Measurements from ENCODE around the gene KRT85.

KRT85 gene

GRCh38 chr12:52387859-52388258 is 20.6 kb upstream of the KRT85 start:
- ChIA-PET CTCF (interaction anchor here (0.6 to 1.4 kb wide), 5 partner anchors 9 to 491 kb away, joined by 3 to 5 read pairs (median 3); no protein-coding TSS in a partner anchor), POLR2A (no interaction called here)
- no peaks in the 10 kb centered on the region for H3K9me3 ChIP-seq (ENCODE audit: control insufficient read depth, insufficient read depth, low read depth, low read length)
- H3K4me1 ChIP-seq (ENCODE audit: control insufficient read depth, insufficient read depth, low read length), result no peaks in the 10 kb centered on the region
- no peak overlapping the region for H3K4me3 ChIP-seq (ENCODE audit: low read depth, low read length)
- H3K36me3 ChIP-seq (ENCODE audit: control insufficient read depth in 2 of 2, insufficient read depth in 1 of 2, low read length in 2 of 2), result no peaks in the 10 kb centered on the region
- TF ChIP-seq EGR2 (tag by site-specific recombination; IDR thresholded peaks at IDR 0.05; ENCODE audit: low read depth) (0 out of 2 replicates have a peak, but pooled peaks have one; percentile 5), ZFHX2 (tag by site-specific recombination; conservative IDR thresholded peaks at IDR 0.05) (0 out of 2 replicates have a peak, but pooled peaks have one; percentile 6), GFI1B (tag by site-specific recombination; IDR thresholded peaks at IDR 0.05) (no peak)
- no peak overlapping the region for H3K27ac ChIP-seq (ENCODE audit: extremely low read depth, low read depth, low read length)

GRCh38 chr12:52385226-52385702 is 18.0 kb upstream of the KRT85 start, which contains the start of gene KRT84:
Gene KRT84, minus strand, starts transcription at chr12:52385652. Its CDS starts 67 bp downstream, at chr12:52385585.
- Histone ChIP-seq H3K36me3 (ENCODE audit: control insufficient read depth in 2 of 2, insufficient read depth in 1 of 2, low read length in 2 of 2) (no peaks in the 10 kb centered on the region), H3K27ac (ENCODE audit: extremely low read depth, low read depth, low read length) (no peak within 1 kb of the TSS), H3K4me1 (ENCODE audit: control insufficient read depth, insufficient read depth, low read length) (no peaks in the 10 kb centered on the region), H3K4me3 (ENCODE audit: low read depth, low read length) (no peak within 1 kb of the TSS), H3K9me3 (ENCODE audit: control insufficient read depth, insufficient read depth, low read depth, low read length) (no peaks in the 10 kb centered on the region)
- ChIA-PET CTCF (interaction anchor here (0.5 to 2.1 kb wide), 13 partner anchors 9 to 500 kb away, joined by 3 to 10 read pairs (median 4); no protein-coding TSS in a partner anchor), POLR2A (no interaction called here)
- TF ChIP-seq ZNF558 (tag by site-specific recombination; IDR thresholded peaks at IDR 0.05) (no peak), ZNF169 (tag by site-specific recombination; IDR thresholded peaks at IDR 0.05) (no peak), ZNF521 (tag by site-specific recombination; IDR thresholded peaks at IDR 0.05) (no peak), FEZF1 (tag by site-specific recombination; IDR thresholded peaks at IDR 0.05) (no peak), ZNF704 (tag by site-specific recombination; IDR thresholded peaks at IDR 0.05) (no peak), ZNF488 (tag by site-specific recombination; IDR thresholded peaks at IDR 0.05) (no peak), ZNF132 (tag by site-specific recombination; IDR thresholded peaks at IDR 0.05; ENCODE audit: borderline replicate concordance) (no peak), PRDM4 (tag by site-specific recombination; IDR thresholded peaks at IDR 0.05) (no peak), ZNF391 (tag by site-specific recombination; IDR thresholded peaks at IDR 0.05; ENCODE audit: borderline replicate concordance, low read depth) (no peak), ZNF600 (tag by site-specific recombination; IDR thresholded peaks at IDR 0.05) (no peak), ZBTB10 (tag by site-specific recombination; IDR thresholded peaks at IDR 0.05) (no peak), MEIS1 (CRISPR knock-in tag; IDR thresholded peaks at IDR 0.05; ENCODE audit: borderline replicate concordance) (no peak), ZNF292 (tag by site-specific recombination; IDR thresholded peaks at IDR 0.05; ENCODE audit: borderline replicate concordance, low read depth) (no peak), SP7 (tag by site-specific recombination; IDR thresholded peaks at IDR 0.05) (no peak)
